GM06990 (cell line): ENCODE measurements around the gene GNG3.
"Not testable (repeated sequence)": the region's sequence is repeated elsewhere in the genome, so short reads cannot be mapped to it uniquely, and the experiment has no call there.

Source experiments
- DNase-seq: peaks from one replicate; pipeline ENCODE4 v3.0.0-alpha.2; 2011; ENCODE audit not compliant: insufficient read length; ENCODE audit errors: extremely low read depth
- H3K27me3 ChIP-seq: replicated peaks from 2 replicates; pipeline ENCODE4 v1.6.0; 2011; ENCODE audit warnings: low read length; ENCODE audit not compliant: control insufficient read depth, insufficient read depth
- H3K36me3 ChIP-seq: 2 replicates; pipeline ENCODE4 v1.5.1; 2011; ENCODE audit warnings: low read length; ENCODE audit not compliant: control insufficient read depth, insufficient read depth
- H3K4me3 ChIP-seq: replicated peaks from 2 replicates; pipeline ENCODE4 v1.5.1; 2011; ENCODE audit warnings: low read depth, mild to moderate bottlenecking, control low read depth, low read length
- CTCF ChIP-seq: IDR thresholded peaks from 2 replicates; pipeline ENCODE4 v1.5.1; 2011; ENCODE audit warnings: low read length, control low read depth, mild to moderate bottlenecking, inconsistent platforms; ENCODE audit not compliant: insufficient read depth, poor library complexity, severe bottlenecking

The GNG3 gene

GRCh38 chr11:62737196-62737595, 29.7 kb downstream of the GNG3 start:
- Histone ChIP-seq H3K27me3 (no peaks in the 10 kb centered on the region), H3K4me3 (no peak overlapping the region), H3K36me3 (peaks cover 10% of the 10 kb centered on the region)
- no peak for DNase-seq
- TF ChIP-seq CTCF = no peak

GRCh38 chr11:62747475-62748160, 40.1 kb downstream of the GNG3 start:
- no peak for TF ChIP-seq CTCF
- Histone ChIP-seq H3K27me3 (no peaks in the 10 kb centered on the region), H3K36me3 (peaks cover 3% of the 10 kb centered on the region; the same call in 1 of the 2 replicates)

GRCh38 chr11:62749931-62750330, 42.5 kb downstream of the GNG3 start:
- DNase-seq, H3K36me3 ChIP-seq, H3K27me3 ChIP-seq, H3K4me3 ChIP-seq: not testable (repeated sequence)

More at GRCh38 chr11:62747475-62748160, 40.1 kb downstream of the GNG3 start:
- no peak for DNase-seq
- H3K4me3 ChIP-seq = no peak overlapping the region

GRCh38 chr11:62752177-62752785, 44.8 kb downstream of the GNG3 start:
- no peak for TF ChIP-seq CTCF
- no peak overlapping the region for H3K4me3 ChIP-seq
- DNase-seq = no peak
- peaks cover 5% of the 10 kb centered on the region; the same call in 1 of the 2 replicates for H3K36me3 ChIP-seq
- H3K27me3 ChIP-seq = no peaks in the 10 kb centered on the region

- TF ChIP-seq CTCF = no peak
- Histone ChIP-seq H3K4me3 (peak overlapping the region; percentile 64), H3K27me3 (no peaks in the 10 kb centered on the region), H3K36me3 (peaks cover 5% of the 10 kb centered on the region; the same call in 1 of the 2 replicates)
- no peak for DNase-seq
These were observed 45.7 kb downstream of the GNG3 start for GRCh38 chr11:62752994-62753735.
